ENCODE results near the gene BOK.

DNA sequence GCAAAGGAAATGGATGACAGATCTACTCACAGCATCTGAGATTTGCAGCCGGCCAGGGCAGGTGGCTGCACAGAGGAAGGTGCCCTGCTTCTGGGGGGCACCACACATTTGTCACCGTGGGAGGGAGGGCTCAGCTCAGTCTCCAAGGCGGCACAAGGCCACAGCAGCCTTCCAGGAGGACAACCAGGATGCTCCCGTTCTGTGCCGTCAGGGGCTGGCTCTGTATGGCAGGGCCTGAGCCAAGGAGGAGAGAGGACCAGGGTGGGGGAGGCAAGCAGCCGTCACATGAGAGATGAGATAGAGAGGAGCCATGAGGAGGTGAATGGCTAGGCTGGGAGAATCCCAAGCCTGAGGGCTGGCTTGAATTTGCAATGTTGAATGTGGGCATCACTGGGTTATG is 4.6 kb upstream of the BOK start:
- TF ChIP-seq, protein P1, sequence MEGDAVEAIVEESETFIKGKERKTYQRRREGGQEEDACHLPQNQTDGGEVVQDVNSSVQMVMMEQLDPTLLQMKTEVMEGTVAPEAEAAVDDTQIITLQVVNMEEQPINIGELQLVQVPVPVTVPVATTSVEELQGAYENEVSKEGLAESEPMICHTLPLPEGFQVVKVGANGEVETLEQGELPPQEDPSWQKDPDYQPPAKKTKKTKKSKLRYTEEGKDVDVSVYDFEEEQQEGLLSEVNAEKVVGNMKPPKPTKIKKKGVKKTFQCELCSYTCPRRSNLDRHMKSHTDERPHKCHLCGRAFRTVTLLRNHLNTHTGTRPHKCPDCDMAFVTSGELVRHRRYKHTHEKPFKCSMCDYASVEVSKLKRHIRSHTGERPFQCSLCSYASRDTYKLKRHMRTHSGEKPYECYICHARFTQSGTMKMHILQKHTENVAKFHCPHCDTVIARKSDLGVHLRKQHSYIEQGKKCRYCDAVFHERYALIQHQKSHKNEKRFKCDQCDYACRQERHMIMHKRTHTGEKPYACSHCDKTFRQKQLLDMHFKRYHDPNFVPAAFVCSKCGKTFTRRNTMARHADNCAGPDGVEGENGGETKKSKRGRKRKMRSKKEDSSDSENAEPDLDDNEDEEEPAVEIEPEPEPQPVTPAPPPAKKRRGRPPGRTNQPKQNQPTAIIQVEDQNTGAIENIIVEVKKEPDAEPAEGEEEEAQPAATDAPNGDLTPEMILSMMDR (conservative IDR thresholded peaks at IDR 0.05; ENCODE audit: low read length), result no peak
- no peak for TF ChIP-seq EZH2phosphoT487 (IDR thresholded peaks at IDR 0.05; ENCODE audit: borderline replicate concordance)
